ENCODE data around the gene TLK2. TPM values are rescaled to one million over a fixed set of nuclear protein-coding genes. Genes with fewer than 3 reads are reported as not detected.
A peak's percentile ranks its signal among the peaks of the same experiment; 100 is the strongest.
"Not testable (repeated sequence)": the region's sequence is repeated elsewhere in the genome, so short reads cannot be mapped to it uniquely, and the experiment has no call there.

The TLK2 gene
- total RNA-seq, 2 donors from 2014 or later = 49.4 to 68.5 TPM

DNA sequence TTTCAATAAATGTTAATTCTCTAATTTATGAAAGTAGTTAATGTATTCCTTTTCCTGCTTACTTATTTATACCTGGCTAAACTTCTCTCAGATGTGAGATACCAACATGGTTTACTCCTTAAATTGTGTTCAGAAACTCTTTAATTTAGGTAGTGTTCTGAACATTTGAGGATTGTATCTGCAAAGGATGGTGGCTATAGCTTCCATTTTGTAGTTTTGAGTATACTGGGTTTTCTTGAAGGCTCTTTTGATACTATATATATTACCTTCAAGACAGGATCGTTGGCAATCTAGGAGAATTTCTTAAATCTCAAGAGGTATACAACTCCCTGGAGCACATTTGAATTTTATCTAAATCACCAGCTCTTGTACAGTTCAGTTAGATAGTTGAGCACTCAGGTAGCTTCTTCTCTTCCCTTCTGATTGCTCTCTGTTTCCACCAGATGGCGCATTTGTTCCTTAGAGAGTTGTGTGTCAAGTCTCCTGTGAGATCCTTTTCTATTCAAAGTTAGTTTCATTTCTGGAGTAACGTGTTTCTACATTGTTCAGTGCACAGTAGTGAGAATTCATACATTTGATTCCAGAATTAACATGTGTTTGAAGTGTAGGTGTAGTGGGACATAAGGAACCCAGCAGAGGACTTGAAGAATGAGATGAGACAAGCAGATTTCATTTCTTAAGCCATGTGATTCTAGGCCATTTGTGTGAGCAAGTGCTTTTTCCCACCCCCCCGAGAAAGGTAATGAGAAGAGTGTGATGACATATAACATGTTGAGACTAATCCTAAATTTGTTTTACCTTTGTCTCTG lies 74.4 kb downstream of the TLK2 start:
- ATAC-seq (peak; percentile 95), DNase-seq (peak in 1 of 3 donors; percentile 12)
- H3K4me1 Mint-ChIP-seq; H3K9me3 ChIP-seq (ENCODE audit: control insufficient read depth, low read length, poor library complexity, severe bottlenecking); H3K27me3 Mint-ChIP-seq; H3K36me3 Mint-ChIP-seq (ENCODE audit: low read depth): not testable (repeated sequence)
- peak overlapping the region; percentile 83 for H3K4me3 Mint-ChIP-seq
- H3K27ac Mint-ChIP-seq = peak overlapping the region; percentile 91

DNA sequence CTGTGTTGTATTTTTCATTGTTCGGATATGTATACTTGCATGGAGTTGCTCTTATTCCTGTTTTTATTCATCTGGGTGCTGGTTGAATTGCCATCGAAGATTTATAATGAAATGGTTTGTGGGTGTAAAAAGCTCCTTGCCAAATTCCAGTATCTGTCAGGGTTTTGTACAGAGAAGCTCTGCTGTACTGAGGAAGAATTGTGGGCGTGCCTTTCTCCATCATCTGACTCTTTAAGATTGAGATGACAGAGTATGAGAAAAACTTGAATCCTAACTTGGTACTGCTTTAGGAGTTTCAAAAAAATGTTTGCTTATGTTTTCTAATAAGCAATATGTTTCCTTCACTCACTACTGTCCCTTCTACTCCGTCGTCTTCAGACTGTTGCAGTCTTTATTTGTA lies 78.9 kb downstream of the TLK2 start:
- not testable (repeated sequence) for H3K4me1 Mint-ChIP-seq; H3K4me3 Mint-ChIP-seq; DNase-seq; H3K27ac Mint-ChIP-seq; H3K9me3 ChIP-seq (ENCODE audit: control insufficient read depth, low read length, poor library complexity, severe bottlenecking); ATAC-seq; H3K36me3 Mint-ChIP-seq (ENCODE audit: low read depth); H3K27me3 Mint-ChIP-seq

DNA sequence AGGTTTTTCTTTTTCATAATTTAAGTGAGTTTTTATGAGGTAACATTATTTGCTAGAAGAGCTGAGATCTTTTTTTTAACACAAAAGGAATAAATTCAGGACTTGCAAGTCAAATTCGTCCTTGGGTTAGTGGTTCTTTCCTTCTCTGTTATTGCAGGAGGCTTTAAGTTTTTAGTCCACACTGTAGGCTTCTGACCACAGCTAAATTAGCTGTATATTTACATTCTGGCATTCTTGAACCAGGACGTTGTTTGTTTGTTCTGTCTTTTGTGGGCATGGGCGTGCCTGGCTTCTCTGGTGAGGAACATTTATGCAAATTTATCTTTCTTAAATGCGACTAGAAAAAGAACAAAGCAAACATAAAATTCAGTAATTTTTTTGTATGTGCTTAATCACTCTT lies 80.3 kb downstream of the TLK2 start:
- not testable (repeated sequence) for ATAC-seq; H3K4me1 Mint-ChIP-seq; H3K9me3 ChIP-seq (ENCODE audit: control insufficient read depth, low read length, poor library complexity, severe bottlenecking); H3K27me3 Mint-ChIP-seq; DNase-seq; H3K27ac Mint-ChIP-seq; H3K36me3 Mint-ChIP-seq (ENCODE audit: low read depth); H3K4me3 Mint-ChIP-seq

DNA sequence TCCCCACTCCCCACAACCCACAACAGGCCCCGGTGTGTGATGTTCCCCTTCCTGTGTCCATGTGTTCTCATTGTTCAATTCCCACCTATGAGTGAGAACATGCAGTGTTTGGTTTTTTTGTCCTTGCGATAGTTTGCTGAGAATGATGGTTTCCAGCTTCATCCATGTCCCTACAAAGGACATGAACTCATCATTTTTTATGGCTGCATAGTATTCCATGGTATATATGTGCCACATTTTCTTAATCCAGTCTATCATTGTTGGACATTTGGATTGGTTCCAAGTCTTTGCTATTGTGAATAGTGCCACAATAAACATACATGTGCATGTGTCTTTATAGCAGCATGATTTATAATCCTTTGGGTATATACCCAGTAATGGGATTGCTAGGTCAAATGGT lies 82.3 kb downstream of the TLK2 start:
- not testable (repeated sequence) for H3K27ac Mint-ChIP-seq; H3K27me3 Mint-ChIP-seq; DNase-seq; H3K4me3 Mint-ChIP-seq; ATAC-seq; H3K9me3 ChIP-seq (ENCODE audit: control insufficient read depth, low read length, poor library complexity, severe bottlenecking); H3K36me3 Mint-ChIP-seq (ENCODE audit: low read depth)
- peaks cover 10% of the 10 kb centered on the region for H3K4me1 Mint-ChIP-seq

DNA sequence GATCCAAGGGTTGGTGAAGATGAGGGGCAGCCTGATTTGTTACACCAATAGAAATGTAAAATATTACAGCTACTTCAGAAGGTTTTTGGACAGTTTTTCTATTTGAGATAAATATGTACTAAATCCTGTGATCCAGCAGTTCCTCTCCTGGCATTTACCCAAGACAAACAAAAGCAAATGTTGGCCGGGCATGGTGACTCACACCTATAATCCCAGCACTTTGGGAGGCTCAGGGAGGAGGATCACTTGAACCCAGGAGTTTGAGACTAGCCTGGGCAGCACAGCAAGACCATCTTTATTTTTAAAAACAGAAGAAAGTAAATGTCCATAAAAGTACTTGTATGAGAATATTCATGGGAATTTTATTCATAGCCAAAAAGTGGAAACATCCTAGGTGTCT lies 84.0 kb downstream of the TLK2 start:
- Mint-ChIP-seq H3K4me3 (no peak overlapping the region), H3K4me1 (peaks cover 8% of the 10 kb centered on the region), H3K27me3 (no peaks in the 10 kb centered on the region), H3K36me3 (ENCODE audit: low read depth) (peaks cover 4% of the 10 kb centered on the region), H3K27ac (peak overlapping the region; percentile 39)
- ATAC-seq = no peak
- no peak for DNase-seq
- H3K9me3 ChIP-seq (ENCODE audit: control insufficient read depth, low read length, poor library complexity, severe bottlenecking) = no peaks in the 10 kb centered on the region

DNA sequence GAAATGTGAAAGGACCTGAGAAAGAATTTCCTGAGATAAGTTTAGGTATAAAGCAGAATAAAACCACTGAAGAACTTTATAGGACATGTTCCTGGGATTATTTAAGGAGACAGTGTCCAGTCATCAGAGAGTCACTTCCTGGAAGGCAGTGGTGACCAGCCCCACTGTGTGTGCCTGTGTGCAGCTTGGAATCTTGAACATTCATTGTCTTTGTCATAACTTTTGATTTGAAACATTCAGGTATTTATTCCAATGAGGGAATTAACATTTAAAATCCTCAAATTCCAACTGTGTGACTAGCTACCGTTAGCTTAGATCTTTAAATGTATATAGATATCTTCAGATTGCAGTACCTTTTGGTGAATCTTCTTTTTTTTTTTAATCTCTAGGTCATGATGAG lies 87.2 kb downstream of the TLK2 start:
- H3K9me3 ChIP-seq (ENCODE audit: control insufficient read depth, low read length, poor library complexity, severe bottlenecking) = no peaks in the 10 kb centered on the region
- DNase-seq (no peak), ATAC-seq (no peak)
- Mint-ChIP-seq H3K36me3 (ENCODE audit: low read depth) (peaks cover 4% of the 10 kb centered on the region), H3K4me3 (no peak overlapping the region), H3K27me3 (no peaks in the 10 kb centered on the region), H3K27ac (peak overlapping the region; percentile 67), H3K4me1 (peaks cover 10% of the 10 kb centered on the region)

DNA sequence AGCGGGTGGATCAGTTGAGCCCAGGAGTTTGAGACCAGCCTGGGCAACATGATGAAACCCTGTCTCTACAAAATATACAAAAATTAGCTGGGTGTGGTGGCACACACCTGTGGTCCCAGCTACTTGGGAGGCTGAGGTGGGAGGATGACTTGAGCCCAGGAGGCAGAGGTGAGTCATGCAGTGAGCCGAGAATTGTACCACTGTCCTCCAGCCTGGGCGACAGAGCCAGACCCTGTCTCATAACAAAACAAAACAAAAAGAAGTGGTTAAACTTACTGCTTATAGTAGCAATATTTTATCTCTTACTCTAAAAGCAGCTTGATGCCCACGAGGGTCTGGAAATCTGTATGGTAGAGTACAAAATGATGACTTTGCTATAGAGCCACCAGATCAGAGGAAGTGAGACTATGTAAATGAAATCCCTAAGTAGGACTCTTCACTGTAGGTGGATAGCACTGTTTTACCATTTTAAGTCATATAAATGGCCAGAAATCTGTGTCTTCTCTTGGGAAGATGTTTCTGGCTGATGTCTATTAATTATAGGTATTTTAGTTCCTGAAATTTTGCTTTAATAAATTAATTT lies 88.5 kb downstream of the TLK2 start:
- H3K9me3 ChIP-seq (ENCODE audit: control insufficient read depth, low read length, poor library complexity, severe bottlenecking) = no peaks in the 10 kb centered on the region
- Mint-ChIP-seq H3K4me3 (no peak overlapping the region), H3K27ac (peak overlapping the region; percentile 67), H3K4me1 (peaks cover 12% of the 10 kb centered on the region), H3K36me3 (ENCODE audit: low read depth) (peaks cover 4% of the 10 kb centered on the region), H3K27me3 (no peaks in the 10 kb centered on the region)
- DNase-seq (no peak), ATAC-seq (no peak)

DNA sequence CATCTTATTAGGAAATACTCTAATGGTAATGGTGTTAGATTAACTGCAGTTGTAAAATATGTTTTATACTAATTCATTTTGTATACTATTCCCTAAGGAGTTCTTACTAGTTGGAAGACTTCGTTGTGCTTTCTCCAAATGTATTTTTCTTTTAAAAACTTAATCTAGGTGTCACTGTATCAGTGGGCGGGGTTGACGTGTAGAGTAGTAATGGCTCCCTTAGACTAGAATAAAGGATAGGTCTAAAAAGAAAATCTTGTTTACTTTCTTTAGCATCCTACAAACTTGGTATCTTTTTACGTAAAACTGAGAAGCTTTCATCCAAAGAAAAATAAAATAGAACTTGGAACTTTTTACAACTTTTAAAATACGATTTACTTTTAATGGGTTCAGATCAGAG lies 93.9 kb downstream of the TLK2 start:
- Mint-ChIP-seq H3K4me1 (peaks cover 8% of the 10 kb centered on the region), H3K27ac (peak overlapping the region; percentile 72), H3K27me3 (no peaks in the 10 kb centered on the region), H3K4me3 (no peak overlapping the region), H3K36me3 (ENCODE audit: low read depth) (peaks cover 2% of the 10 kb centered on the region)
- H3K9me3 ChIP-seq (ENCODE audit: control insufficient read depth, low read length, poor library complexity, severe bottlenecking) = no peaks in the 10 kb centered on the region
- DNase-seq = no peak
- ATAC-seq = no peak

DNA sequence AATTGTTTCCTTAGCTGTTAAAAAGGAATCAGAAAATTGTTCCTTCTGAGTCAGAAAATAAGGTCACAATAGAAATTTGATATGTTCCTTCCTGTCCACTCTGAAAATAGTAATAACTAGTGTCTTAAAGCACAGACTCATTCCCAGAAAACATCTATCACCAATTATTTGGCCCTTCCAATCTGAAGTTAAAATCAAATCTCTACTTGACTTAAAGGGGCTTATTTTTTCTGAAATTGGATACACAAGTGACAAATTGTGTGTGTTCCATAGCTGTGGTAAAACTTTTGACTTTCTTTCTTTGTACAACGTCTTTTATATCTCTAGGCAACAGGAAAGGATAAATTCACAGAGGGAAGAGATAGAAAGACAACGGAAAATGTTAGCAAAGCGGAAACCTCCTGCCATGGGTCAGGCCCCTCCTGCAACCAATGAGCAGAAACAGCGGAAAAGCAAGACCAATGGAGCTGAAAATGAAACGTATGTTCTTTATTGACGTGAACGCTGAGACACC lies 94.3 kb downstream of the TLK2 start:
- Mint-ChIP-seq H3K4me1 (peaks cover 8% of the 10 kb centered on the region), H3K27ac (peak overlapping the region; percentile 72), H3K27me3 (no peaks in the 10 kb centered on the region), H3K36me3 (ENCODE audit: low read depth) (peaks cover 2% of the 10 kb centered on the region), H3K4me3 (no peak overlapping the region)
- ATAC-seq = no peak
- DNase-seq = no peak
- H3K9me3 ChIP-seq (ENCODE audit: control insufficient read depth, low read length, poor library complexity, severe bottlenecking) = no peaks in the 10 kb centered on the region

DNA sequence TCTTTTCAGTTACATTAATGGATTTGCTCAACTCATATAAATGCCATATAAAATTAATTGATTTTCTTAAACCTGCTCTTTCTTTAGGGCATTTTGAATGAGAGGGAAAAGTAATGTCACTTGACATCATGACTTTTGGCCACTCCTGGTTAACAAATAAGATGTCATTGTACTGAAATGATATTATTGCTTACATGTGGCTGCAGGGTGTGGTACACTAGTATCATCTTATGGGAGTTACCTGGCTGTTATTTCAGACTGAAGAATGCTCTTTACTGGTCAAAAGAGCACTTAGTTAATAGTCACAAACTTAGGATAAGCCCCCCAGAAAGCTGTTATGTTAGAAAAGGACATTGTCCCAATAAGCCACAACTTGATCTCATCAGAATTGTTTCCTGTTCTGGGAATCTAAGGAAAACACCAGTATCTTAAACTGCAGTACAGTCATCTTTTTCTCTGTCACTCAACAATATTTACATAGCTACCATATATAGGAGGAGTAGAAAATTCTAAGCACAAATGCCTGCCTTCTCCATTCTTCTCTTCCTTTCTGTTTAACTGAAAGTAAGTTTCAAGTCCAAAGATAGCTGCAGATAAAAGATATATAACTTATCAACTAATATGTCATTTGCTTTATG lies 95.0 kb downstream of the TLK2 start:
- DNase-seq = no peak
- H3K27me3 Mint-ChIP-seq = no peaks in the 10 kb centered on the region
- no peaks in the 10 kb centered on the region for H3K9me3 ChIP-seq (ENCODE audit: control insufficient read depth, low read length, poor library complexity, severe bottlenecking)
- peak overlapping the region; percentile 72 for H3K27ac Mint-ChIP-seq
- no peak overlapping the region for H3K4me3 Mint-ChIP-seq
- no peak for ATAC-seq
- H3K36me3 Mint-ChIP-seq (ENCODE audit: low read depth) = peaks cover 2% of the 10 kb centered on the region
- H3K4me1 Mint-ChIP-seq = peaks cover 8% of the 10 kb centered on the region

DNA sequence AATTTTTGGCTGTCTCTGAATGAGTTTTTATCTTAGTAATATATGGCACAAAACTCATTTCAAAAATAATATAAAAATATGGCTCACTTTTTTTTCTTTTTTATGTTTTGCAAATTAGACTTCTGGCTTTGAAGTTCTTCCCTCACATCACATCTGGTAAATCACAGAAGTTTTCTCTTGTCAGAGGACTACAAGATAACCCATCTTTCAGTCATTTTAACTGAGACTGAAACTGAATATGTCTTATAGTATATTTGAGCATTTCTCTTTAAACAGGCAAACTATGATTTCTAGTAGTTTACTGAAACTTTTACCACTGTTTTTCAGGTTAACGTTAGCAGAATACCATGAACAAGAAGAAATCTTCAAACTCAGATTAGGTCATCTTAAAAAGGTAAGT lies 97.8 kb downstream of the TLK2 start:
- H3K4me3 Mint-ChIP-seq = no peak overlapping the region
- DNase-seq (no peak), ATAC-seq (no peak)
- H3K36me3 Mint-ChIP-seq (ENCODE audit: low read depth) = peaks cover 2% of the 10 kb centered on the region
- peaks cover 7% of the 10 kb centered on the region for H3K4me1 Mint-ChIP-seq
- no peaks in the 10 kb centered on the region for H3K27me3 Mint-ChIP-seq
- H3K27ac Mint-ChIP-seq = no peak overlapping the region
- H3K9me3 ChIP-seq (ENCODE audit: control insufficient read depth, low read length, poor library complexity, severe bottlenecking) = no peaks in the 10 kb centered on the region

DNA sequence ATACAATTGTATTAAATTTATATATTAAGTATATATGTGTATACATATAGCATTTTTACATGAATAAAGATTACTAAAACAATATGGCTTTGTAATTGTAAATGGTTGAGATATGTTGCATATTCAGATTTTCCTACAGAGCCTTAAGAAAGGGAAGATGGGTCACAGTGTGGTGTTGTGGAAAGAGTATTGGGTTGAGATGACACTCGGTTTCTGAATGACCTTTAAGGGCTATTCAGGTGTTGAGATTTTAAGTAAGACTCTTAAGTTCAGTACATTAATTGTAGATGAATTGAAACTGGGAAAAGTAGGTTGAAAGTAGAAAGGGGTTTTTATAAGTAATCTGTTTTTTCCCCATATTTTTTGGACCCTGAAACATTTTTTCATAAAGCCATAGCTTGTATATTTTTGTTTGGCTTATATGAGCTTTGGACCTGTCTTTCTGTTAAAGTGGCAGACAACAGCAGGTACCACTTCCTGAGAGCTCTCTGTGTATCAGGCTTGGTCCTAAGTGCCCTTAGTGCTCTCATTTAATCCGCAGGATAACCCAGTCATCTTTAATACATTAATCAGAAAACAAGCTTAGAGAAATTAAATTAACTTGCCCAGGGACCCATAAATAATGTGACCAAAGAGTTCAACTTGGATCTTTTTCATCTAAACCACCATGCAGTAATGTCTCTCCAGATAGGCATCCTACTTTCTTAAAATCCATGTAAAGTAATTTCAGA lies 100.3 kb downstream of the TLK2 start:
- H3K9me3 ChIP-seq (ENCODE audit: control insufficient read depth, low read length, poor library complexity, severe bottlenecking) = no peaks in the 10 kb centered on the region
- Mint-ChIP-seq H3K36me3 (ENCODE audit: low read depth) (peaks cover 4% of the 10 kb centered on the region), H3K4me1 (peaks cover 2% of the 10 kb centered on the region), H3K27ac (no peak overlapping the region), H3K27me3 (no peaks in the 10 kb centered on the region), H3K4me3 (no peak overlapping the region)
- DNase-seq (no peak), ATAC-seq (no peak)

DNA sequence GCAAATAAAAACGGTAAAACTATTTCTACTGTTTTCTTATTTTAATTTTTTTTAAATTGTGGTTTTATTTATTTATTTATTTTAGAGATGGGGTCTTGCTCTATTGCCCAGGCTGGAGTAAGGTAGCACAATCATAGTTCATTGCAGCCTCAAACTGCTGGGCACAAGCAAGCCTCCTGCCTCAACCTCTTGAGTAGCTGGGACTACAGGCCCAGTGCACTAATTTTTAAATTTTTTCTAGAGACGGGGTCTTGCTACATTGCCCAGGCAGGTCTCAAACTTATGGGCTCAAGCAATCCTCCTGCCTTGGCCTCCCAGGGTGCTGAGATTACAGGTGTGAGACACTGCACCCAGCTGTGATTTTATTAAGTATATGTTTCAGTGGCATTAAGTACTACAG lies 102.3 kb downstream of the TLK2 start:
- Mint-ChIP-seq H3K4me1 (no peaks in the 10 kb centered on the region), H3K27ac (no peak overlapping the region), H3K36me3 (ENCODE audit: low read depth) (peaks cover 2% of the 10 kb centered on the region), H3K27me3 (no peaks in the 10 kb centered on the region), H3K4me3 (no peak overlapping the region)
- H3K9me3 ChIP-seq (ENCODE audit: control insufficient read depth, low read length, poor library complexity, severe bottlenecking) = no peaks in the 10 kb centered on the region
- DNase-seq = no peak
- ATAC-seq = no peak
